IMR-90 (cell line): ENCODE results near the gene SUGCT. TPM values are rescaled to one million over a fixed set of nuclear protein-coding genes. Genes with fewer than 3 reads are reported as not detected.

Source experiments
- ATAC-seq: fragments of 200-7000 bp; cut with Tn5 transposase; 2 replicates; pipeline ENCODE4 v1.9.1; 2020; ENCODE audit warnings: low read depth, mild to moderate bottlenecking, moderate library complexity
- BruUV-seq: library from RNA; stranded (reverse); fragments of 400-500 nt; replicated peaks from 2 replicates; lab custom pipeline; 2021; lab: Mats Ljungman, UMichigan
- CTCF ChIA-PET: fragments of 300-600 bp; formaldehyde crosslinking; extraction: SDS; loops from one replicate; lab custom pipeline; 2021; ENCODE audit warnings: antibody characterized with exemption; lab: Yijun Ruan, JAX
- POLR2A ChIA-PET: fragments of 300-600 bp; sonication (Branson Sonifier 250); formaldehyde crosslinking; loops from one replicate; lab custom pipeline; 2022; ENCODE audit warnings: antibody characterized with exemption; ENCODE audit not compliant: unreplicated experiment; lab: Charles Lee
- DNase-seq: peaks from one replicate; pipeline ENCODE4 v3.0.0; 2013
- H2AFZ ChIP-seq: replicated peaks from 2 replicates; pipeline ENCODE3; 2013; ENCODE audit warnings: low read length, mild to moderate bottlenecking; ENCODE audit not compliant: poor library complexity
- H2AK5ac ChIP-seq: 2 replicates; pipeline ENCODE4 v1.6.1; 2013; ENCODE audit warnings: low read depth, low read length, inconsistent platforms
- H2AK9ac ChIP-seq: replicated peaks from 2 replicates; pipeline ENCODE3; 2013; ENCODE audit warnings: mild to moderate bottlenecking, low read depth, low read length, moderate library complexity; ENCODE audit not compliant: poor library complexity
- H2BK120ac ChIP-seq: 2 replicates; pipeline ENCODE4 v1.6.1; 2013; ENCODE audit warnings: low read depth, low read length, inconsistent platforms
- H2BK15ac ChIP-seq: 3 replicates; pipeline ENCODE4 v1.6.1; 2013; ENCODE audit warnings: low read depth, low read length, inconsistent platforms
- H2BK20ac ChIP-seq: 2 replicates; pipeline ENCODE4 v1.6.1; 2013; ENCODE audit warnings: low read depth, mild to moderate bottlenecking, inconsistent platforms, low read length, moderate library complexity
- H2BK5ac ChIP-seq: 2 replicates; pipeline ENCODE4 v1.6.1; 2013; ENCODE audit warnings: mild to moderate bottlenecking, low read depth, low read length, inconsistent platforms; ENCODE audit not compliant: poor library complexity, severe bottlenecking
- H3K14ac ChIP-seq: replicated peaks from 2 replicates; pipeline ENCODE4 v1.6.1; 2013; ENCODE audit warnings: low read depth, low read length, inconsistent platforms
- H3K18ac ChIP-seq: 2 replicates; pipeline ENCODE4 v1.6.1; 2013; ENCODE audit warnings: low read depth, low read length, control low read depth
- H3K23ac ChIP-seq: 2 replicates; pipeline ENCODE4 v1.6.1; 2013; ENCODE audit warnings: low read depth, low read length, inconsistent platforms
- H3K27ac ChIP-seq: 2 replicates; pipeline ENCODE4 v1.5.1; 2013; ENCODE audit warnings: mild to moderate bottlenecking, control low read depth, low read length; ENCODE audit not compliant: insufficient read depth
- H3K27me3 ChIP-seq: 2 replicates; pipeline ENCODE4 v1.6.1; 2013; ENCODE audit warnings: low read length; ENCODE audit not compliant: control insufficient read depth, insufficient read depth
- H3K36me3 ChIP-seq: 2 replicates; pipeline ENCODE4 v1.6.1; 2013; ENCODE audit warnings: low read length, mixed read lengths; ENCODE audit not compliant: control insufficient read depth, insufficient read depth
- H3K4ac ChIP-seq: 2 replicates; pipeline ENCODE4 v1.6.1; 2013; ENCODE audit warnings: low read depth, low read length, inconsistent platforms
- H3K4me1 ChIP-seq: 2 replicates; pipeline ENCODE4 v1.6.1; 2013; ENCODE audit warnings: low read length, mixed read lengths; ENCODE audit not compliant: control insufficient read depth, insufficient read depth
- H3K4me2 ChIP-seq: 2 replicates; pipeline ENCODE4 v1.6.1; 2013; ENCODE audit warnings: low read depth, mild to moderate bottlenecking, control low read depth, low read length, moderate library complexity
- H3K4me3 ChIP-seq: 2 replicates; pipeline ENCODE4 v1.5.1; 2013; ENCODE audit warnings: low read depth, mild to moderate bottlenecking, control low read depth, low read length, moderate library complexity; ENCODE audit not compliant: insufficient read depth
- H3K56ac ChIP-seq: 2 replicates; pipeline ENCODE4 v1.6.1; 2013; ENCODE audit warnings: low read length, inconsistent platforms; ENCODE audit not compliant: insufficient read depth; ENCODE audit errors: extremely low read depth
- H3K79me1 ChIP-seq, 2 experiments: 2 replicates each; pipeline ENCODE4 v1.6.1; 2013; ENCODE audit warnings: low read length in 2 of 2, inconsistent platforms in 1 of 2, low read depth in 1 of 2
- H3K9ac ChIP-seq: 2 replicates; pipeline ENCODE4 v1.6.1; 2013; ENCODE audit warnings: low read depth, low read length, control low read depth
- H3K9me1 ChIP-seq: 2 replicates; pipeline ENCODE4 v1.6.1; 2013; ENCODE audit warnings: low read length, inconsistent platforms; ENCODE audit not compliant: insufficient read depth
- H3K9me3 ChIP-seq: 2 replicates; pipeline ENCODE4 v1.6.1; 2013; ENCODE audit warnings: low read length; ENCODE audit not compliant: control insufficient read depth, insufficient read depth
- H4K20me1 ChIP-seq: 2 replicates; pipeline ENCODE4 v1.6.1; 2013; ENCODE audit warnings: low read length, inconsistent platforms; ENCODE audit not compliant: insufficient read depth
- H4K5ac ChIP-seq: 2 replicates; pipeline ENCODE4 v1.6.1; 2013; ENCODE audit warnings: mild to moderate bottlenecking, low read depth, low read length, control low read depth
- H4K8ac ChIP-seq, 2 experiments: 2 replicates each; pipeline ENCODE4 v1.6.1; 2013; ENCODE audit warnings: low read depth in 2 of 2, low read length in 2 of 2, control low read depth in 1 of 2, inconsistent platforms in 1 of 2
- H4K91ac ChIP-seq: 2 replicates; pipeline ENCODE4 v1.6.1; 2013; ENCODE audit warnings: low read depth, low read length, inconsistent platforms; ENCODE audit not compliant: insufficient read depth
- BHLHE40 ChIP-seq: fragments of 150-350 bp; IDR thresholded peaks from 2 replicates; pipeline ENCODE4 v1.6.1; 2016; ENCODE audit warnings: mild to moderate bottlenecking, low read depth, low read length
- CHD1 ChIP-seq: IDR thresholded peaks from 2 replicates; pipeline ENCODE4 v1.6.1; 2012; ENCODE audit warnings: low read depth, low read length, improper control_type of control experiment
- CTCF ChIP-seq: conservative IDR thresholded peaks from 2 replicates; pipeline ENCODE4 v1.5.1; 2012; ENCODE audit warnings: mild to moderate bottlenecking, low read depth, low read length, improper control_type of control experiment
- FOS ChIP-seq: fragments of 150-350 bp; IDR thresholded peaks from 2 replicates; pipeline ENCODE4 v1.6.1; 2016; ENCODE audit warnings: low read depth, low read length
- MAFK ChIP-seq: IDR thresholded peaks from 2 replicates; pipeline ENCODE4 v1.6.1; 2012; ENCODE audit warnings: low read depth, low read length, improper control_type of control experiment
- MAZ ChIP-seq: IDR thresholded peaks from 2 replicates; pipeline ENCODE4 v1.6.1; 2012; ENCODE audit warnings: low read depth, mild to moderate bottlenecking, low read length, improper control_type of control experiment, moderate library complexity, borderline replicate concordance
- MXI1 ChIP-seq: IDR thresholded peaks from 2 replicates; pipeline ENCODE4 v1.6.1; 2012; ENCODE audit warnings: low read depth, mild to moderate bottlenecking, low read length, moderate library complexity, borderline replicate concordance
- POLR2A ChIP-seq: IDR thresholded peaks from 2 replicates; pipeline ENCODE4 v1.6.1; 2012; ENCODE audit warnings: mild to moderate bottlenecking, low read depth, low read length
- RAD21 ChIP-seq: IDR thresholded peaks from 2 replicates; pipeline ENCODE4 v1.6.1; 2012; ENCODE audit warnings: low read length, improper control_type of control experiment
- SMC3 ChIP-seq: fragments of 150-350 bp; IDR thresholded peaks from 2 replicates; pipeline ENCODE4 v1.6.1; 2016; ENCODE audit warnings: low read depth, mild to moderate bottlenecking, antibody characterized with exemption, low read length, moderate library complexity
- WGBS, 2 experiments: methylation state at CpG; one replicate each; pipeline versions ENCODE4 v1.1.5 to v1.1.7; 2013; ENCODE audit warnings: missing lambda C conversion rate in 2 of 2; ENCODE audit not compliant: insufficient read length in 1 of 2; ENCODE audit errors: extremely low coverage in 2 of 2; 5-methylcytosine and 5-hydroxymethylcytosine counted together
- dilution Hi-C: fragments of 300-500 bp; cut with HindIII; formaldehyde crosslinking; loops from one replicate; pipeline ENCODE4 v1.14.3; 2018; ENCODE audit warnings: low sequenced_read_pairs; ENCODE audit not compliant: unreplicated experiment
- in situ Hi-C: fragments of 300-500 bp; cut with MboI; formaldehyde crosslinking; loops from 3 replicates; pipeline ENCODE4 v1.14.3; 2019; ENCODE audit warnings: low sequenced_read_pairs, inconsistent platforms, mixed read lengths
- intact Hi-C: fragments of 100-400 bp; cut with micrococcal nuclease; formaldehyde crosslinking; loops from 2 replicates; pipeline ENCODE4 v1.10.0; 2022
- polyA plus RNA-seq, 3 experiments: library from polyadenylated mRNA; depleted of rRNA; stranded (reverse); fragments of >200 nt; gene quantifications; 2 replicates each; pipeline ENCODE4 v1.2.3, GENCODE V29; 2012; ENCODE audit warnings: low replicate concordance in 1 of 3
- total RNA-seq: library from RNA; depleted of rRNA; stranded (reverse); fragments of >200 nt; gene quantifications from 2 replicates; pipeline ENCODE4 v1.2.3, GENCODE V29; 2012
- TF ChIP-seq, protein P1 (sequence below): fragments of 150-350 bp; IDR thresholded peaks from 2 replicates; pipeline ENCODE4 v1.6.1; 2017; ENCODE audit warnings: mild to moderate bottlenecking, antibody characterized with exemption, low read length, low read depth
- TF ChIP-seq, protein P2 (sequence below): fragments of 150-350 bp; IDR thresholded peaks from 2 replicates; pipeline ENCODE4 v1.6.1; 2016; ENCODE audit warnings: low read depth, mild to moderate bottlenecking, low read length, moderate library complexity, borderline replicate concordance

Gene SUGCT
- total and polyA plus RNA-seq, 2 of the 4 experiments (the other 2 are of a cell fraction) = 5.9 to 8.3 TPM

DNA sequence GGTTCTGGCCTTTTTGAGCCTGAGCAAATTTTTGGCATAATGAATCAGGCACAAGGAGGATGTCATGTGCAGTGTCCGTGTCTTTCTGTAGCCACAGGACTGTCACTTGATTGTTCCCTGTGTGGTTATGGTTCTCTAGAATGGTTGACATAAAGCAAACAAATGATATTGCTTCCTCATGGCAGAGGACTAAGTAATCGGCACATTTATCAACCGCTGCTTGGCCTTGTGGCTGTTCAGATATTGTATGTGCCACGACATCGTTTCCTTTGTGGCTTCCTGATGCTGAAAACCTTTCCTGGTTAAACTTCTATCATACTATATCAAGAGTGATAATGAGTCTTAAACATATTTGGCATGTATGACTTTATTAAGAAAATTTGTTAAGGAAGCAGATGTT, 598.8 kb downstream of the SUGCT start:
- intact Hi-C loops = no loop called here
- no peak overlapping the region for H4K5ac ChIP-seq
- H3K27ac ChIP-seq = no peak overlapping the region
- no peaks in the 10 kb centered on the region for H3K79me1 ChIP-seq
- H3K14ac ChIP-seq = no peak overlapping the region; the same call in 1 of the 2 replicates
- peaks cover 6% of the 10 kb centered on the region for H3K9me3 ChIP-seq
- no peak overlapping the region for H3K9ac ChIP-seq
- no peak overlapping the region for H4K8ac ChIP-seq
- WGBS, 2 experiments = no CpG with 5 or more reads among the region's 5 CpGs
- DNase-seq (no peak), ATAC-seq (no peak)
- H3K4me1 ChIP-seq = no peaks in the 10 kb centered on the region
- BruUV-seq = no TSS peak
- no peak overlapping the region for H2BK15ac ChIP-seq
- no peak overlapping the region for H3K56ac ChIP-seq
- H2AK5ac ChIP-seq = no peak overlapping the region; the same call in 1 of the 2 replicates
- H3K9me1 ChIP-seq = no peaks in the 10 kb centered on the region
- H2AK9ac ChIP-seq = no peak overlapping the region
- no peak overlapping the region for H2BK120ac ChIP-seq
- TF ChIP-seq MAFK = no peak
- TF ChIP-seq MAZ = no peak
- TF ChIP-seq BHLHE40 = no peak
- no peak for TF ChIP-seq CTCF
- no peak for TF ChIP-seq CHD1
- TF ChIP-seq, protein P1, sequence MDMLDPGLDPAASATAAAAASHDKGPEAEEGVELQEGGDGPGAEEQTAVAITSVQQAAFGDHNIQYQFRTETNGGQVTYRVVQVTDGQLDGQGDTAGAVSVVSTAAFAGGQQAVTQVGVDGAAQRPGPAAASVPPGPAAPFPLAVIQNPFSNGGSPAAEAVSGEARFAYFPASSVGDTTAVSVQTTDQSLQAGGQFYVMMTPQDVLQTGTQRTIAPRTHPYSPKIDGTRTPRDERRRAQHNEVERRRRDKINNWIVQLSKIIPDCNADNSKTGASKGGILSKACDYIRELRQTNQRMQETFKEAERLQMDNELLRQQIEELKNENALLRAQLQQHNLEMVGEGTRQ = no peak
- TF ChIP-seq POLR2A = no peak
- TF ChIP-seq RAD21 = no peak
- no peak for TF ChIP-seq FOS
- no peak for TF ChIP-seq SMC3
- TF ChIP-seq, protein P2, sequence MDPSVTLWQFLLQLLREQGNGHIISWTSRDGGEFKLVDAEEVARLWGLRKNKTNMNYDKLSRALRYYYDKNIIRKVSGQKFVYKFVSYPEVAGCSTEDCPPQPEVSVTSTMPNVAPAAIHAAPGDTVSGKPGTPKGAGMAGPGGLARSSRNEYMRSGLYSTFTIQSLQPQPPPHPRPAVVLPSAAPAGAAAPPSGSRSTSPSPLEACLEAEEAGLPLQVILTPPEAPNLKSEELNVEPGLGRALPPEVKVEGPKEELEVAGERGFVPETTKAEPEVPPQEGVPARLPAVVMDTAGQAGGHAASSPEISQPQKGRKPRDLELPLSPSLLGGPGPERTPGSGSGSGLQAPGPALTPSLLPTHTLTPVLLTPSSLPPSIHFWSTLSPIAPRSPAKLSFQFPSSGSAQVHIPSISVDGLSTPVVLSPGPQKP = no peak
- TF ChIP-seq MXI1 = no peak
- no peaks in the 10 kb centered on the region for H3K27me3 ChIP-seq
- no peak overlapping the region for H4K91ac ChIP-seq
- in situ Hi-C loops = no loop called here
- H3K4ac ChIP-seq = peak overlapping the region; percentile 32; the same call in 1 of the 2 replicates
- no peaks in the 10 kb centered on the region for H4K20me1 ChIP-seq
- H2BK20ac ChIP-seq = no peak overlapping the region
- ChIA-PET CTCF (no interaction called here), POLR2A (no interaction called here)
- dilution Hi-C loops = no loop called here
- no peak overlapping the region for H3K4me3 ChIP-seq
- H2BK5ac ChIP-seq = no peak overlapping the region
- H2AFZ ChIP-seq = peak overlapping the region; percentile 40
- no peak overlapping the region for H3K4me2 ChIP-seq
- no peak overlapping the region for H3K18ac ChIP-seq
- H3K23ac ChIP-seq = no peak overlapping the region
- no peaks in the 10 kb centered on the region for H3K36me3 ChIP-seq
